Stomach (tissue), 4 donors: ENCODE results near the gene MSI1.

ENCODE experiments used
- CTCF ChIP-seq, 7 experiments: fragments of 450-650 bp in 4 of 7; fragments of 200-600 bp in 3 of 7; sonication (generic) in 3 of 7; IDR thresholded peaks; one replicate each; pipeline ENCODE4 v1.5.1; 2016 to 2019; ENCODE audit warnings: antibody characterized with exemption in 7 of 7, control low read depth in 2 of 7, mild to moderate bottlenecking in 1 of 7
- POLR2A ChIP-seq, 4 donors: fragments of 450-650 bp; IDR thresholded peaks; one replicate each; pipeline ENCODE4 v1.6.1; 2016; ENCODE audit warnings: antibody characterized with exemption in 4 of 4, control low read depth in 2 of 4, mild to moderate bottlenecking in 1 of 4, moderate library complexity in 1 of 4

- TF ChIP-seq POLR2A (IDR thresholded peaks at IDR 0.05) (no peak), CTCF (IDR thresholded peaks at IDR 0.05) (no peak)
These were observed 15.2 kb downstream of the MSI1 start for GRCh38 chr12:120353556-120354317.
